Activated CD4-positive, alpha-beta T cell treated with anti-CD3 and anti-CD28 coated beads for 36 hours (primary cell): ENCODE data around the gene HOXD12. TPM values are rescaled to one million over a fixed set of nuclear protein-coding genes. Genes with fewer than 3 reads are reported as not detected.

ENCODE experiments used
- ATAC-seq: fragments of 200-7000 bp; cut with Tn5 transposase; one replicate; pipeline ENCODE4 v1.10.0; 2021; ENCODE audit warnings: mild to moderate bottlenecking, moderate library complexity
- CTCF ChIA-PET: fragments of 350-600 bp; sonication (Branson Sonifier 250); formaldehyde crosslinking; loops from one replicate; lab custom pipeline; 2021; ENCODE audit warnings: antibody characterized with exemption; lab: Charles Lee
- POLR2A ChIA-PET: fragments of 350-600 bp; sonication (Branson Sonifier 250); formaldehyde crosslinking; loops from one replicate; lab custom pipeline; 2021; ENCODE audit warnings: antibody characterized with exemption, inconsistent platforms; lab: Charles Lee
- DNase-seq: peaks from one replicate; pipeline ENCODE4 v3.0.0-alpha.2; 2020
- H3K27ac Mint-ChIP-seq: one replicate; pipeline ENCODE4 v1.8.0; 2021; ENCODE audit warnings: mixed read lengths
- H3K27me3 Mint-ChIP-seq: one replicate; pipeline ENCODE4 v1.8.0; 2021; ENCODE audit warnings: mixed read lengths
- H3K36me3 Mint-ChIP-seq: one replicate; pipeline ENCODE4 v1.8.0; 2021; ENCODE audit warnings: low read depth, mixed read lengths
- H3K4me1 Mint-ChIP-seq: one replicate; pipeline ENCODE4 v1.8.0; 2021; ENCODE audit warnings: mixed read lengths
- H3K4me3 Mint-ChIP-seq: one replicate; pipeline ENCODE4 v1.8.0; 2021; ENCODE audit warnings: mild to moderate bottlenecking, moderate library complexity, mixed read lengths
- H3K9me3 Mint-ChIP-seq: one replicate; pipeline ENCODE4 v1.8.0; 2021; ENCODE audit warnings: low read depth, mixed read lengths
- intact Hi-C, 2 experiments: fragments of 100-400 bp; cut with DNase I in 1 of 2; cut with micrococcal nuclease in 1 of 2; formaldehyde crosslinking; loops; one replicate each; pipeline versions ENCODE4 v1.14.2 to v1.15.1; 2022 to 2024; cut with DNase I, micrococcal nuclease
- total RNA-seq, 2 experiments: library from RNA; stranded (reverse); gene quantifications; one replicate each; pipeline ENCODE4 v1.2.3, GENCODE V29; 2021

Gene HOXD12
- total RNA-seq, 2 experiments from 2014 or later = not detected

GRCh38 chr2:176101842-176102241, 2.2 kb downstream of the HOXD12 start:
- no peak overlapping the region for H3K27ac Mint-ChIP-seq
- CTCF ChIA-PET = interaction anchor here (0.8 to 1.5 kb wide), 7 partner anchors 9 to 734 kb away, joined by 3 to 5 read pairs (median 3); no protein-coding TSS in a partner anchor
- no peaks in the 10 kb centered on the region for H3K36me3 Mint-ChIP-seq
- no peaks in the 10 kb centered on the region for H3K9me3 Mint-ChIP-seq
- intact Hi-C loops = no loop called here
- POLR2A ChIA-PET = no interaction called here
- no peak for ATAC-seq
- H3K4me3 Mint-ChIP-seq = no peak overlapping the region
- DNase-seq = no peak
- peaks cover 81% of the 10 kb centered on the region for H3K27me3 Mint-ChIP-seq
- H3K4me1 Mint-ChIP-seq = peaks cover 28% of the 10 kb centered on the region

- Mint-ChIP-seq H3K9me3 (no peaks in the 10 kb centered on the region), H3K36me3 (no peaks in the 10 kb centered on the region), H3K4me1 (peaks cover 26% of the 10 kb centered on the region), H3K27me3 (peaks cover 80% of the 10 kb centered on the region), H3K27ac (no peak overlapping the region), H3K4me3 (no peak overlapping the region)
- no peak for DNase-seq
- ChIA-PET POLR2A (no interaction called here), CTCF (interaction anchor here (0.6 to 1.5 kb wide), 9 partner anchors 8 to 1404 kb away, joined by 3 to 6 read pairs (median 3); no protein-coding TSS in a partner anchor)
- no peak for ATAC-seq
- intact Hi-C loops = no loop called here
Measured at GRCh38 chr2:176102309-176102866, 2.8 kb downstream of the HOXD12 start.

GRCh38 chr2:176103194-176103593, 3.6 kb downstream of the HOXD12 start:
- CTCF ChIA-PET = interaction anchor here (0.6 to 1.5 kb wide), 6 partner anchors 12 to 1404 kb away, joined by 3 to 6 read pairs (median 3); no protein-coding TSS in a partner anchor
- POLR2A ChIA-PET = no interaction called here
- H3K4me3 Mint-ChIP-seq = no peak overlapping the region
- no peaks in the 10 kb centered on the region for H3K9me3 Mint-ChIP-seq
- DNase-seq (no peak), ATAC-seq (no peak)
- intact Hi-C loops = no loop called here
- peaks cover 74% of the 10 kb centered on the region for H3K27me3 Mint-ChIP-seq
- H3K27ac Mint-ChIP-seq = no peak overlapping the region
- H3K36me3 Mint-ChIP-seq = no peaks in the 10 kb centered on the region
- peaks cover 18% of the 10 kb centered on the region for H3K4me1 Mint-ChIP-seq

- ChIA-PET POLR2A (no interaction called here), CTCF (interaction anchor here (0.7 kb wide), 2 partner anchors 10 to 150 kb away, joined by 3 read pairs; no protein-coding TSS in a partner anchor)
- Mint-ChIP-seq H3K9me3 (no peaks in the 10 kb centered on the region), H3K27me3 (peaks cover 75% of the 10 kb centered on the region), H3K4me1 (peaks cover 20% of the 10 kb centered on the region), H3K36me3 (no peaks in the 10 kb centered on the region), H3K27ac (no peak overlapping the region), H3K4me3 (no peak overlapping the region)
- ATAC-seq (no peak), DNase-seq (no peak)
- intact Hi-C loops = no loop called here
Measured at GRCh38 chr2:176103742-176104315, 4.2 kb downstream of the HOXD12 start.

GRCh38 chr2:176104316-176105077, 4.9 kb downstream of the HOXD12 start:
- intact Hi-C loops = no loop called here
- DNase-seq = no peak
- Mint-ChIP-seq H3K9me3 (no peaks in the 10 kb centered on the region), H3K4me3 (no peak overlapping the region), H3K27ac (no peak overlapping the region), H3K4me1 (peaks cover 23% of the 10 kb centered on the region), H3K27me3 (peaks cover 75% of the 10 kb centered on the region), H3K36me3 (no peaks in the 10 kb centered on the region)
- no peak for ATAC-seq
- POLR2A ChIA-PET = no interaction called here
- CTCF ChIA-PET = interaction anchor here (0.7 to 1.0 kb wide), 4 partner anchors 9 to 415 kb away, joined by 3 read pairs; no protein-coding TSS in a partner anchor

GRCh38 chr2:176105078-176105729, 5.6 kb downstream of the HOXD12 start:
- Mint-ChIP-seq H3K27me3 (peaks cover 80% of the 10 kb centered on the region), H3K4me3 (no peak overlapping the region), H3K36me3 (no peaks in the 10 kb centered on the region), H3K27ac (no peak overlapping the region), H3K9me3 (no peaks in the 10 kb centered on the region), H3K4me1 (peaks cover 23% of the 10 kb centered on the region)
- ATAC-seq (no peak), DNase-seq (no peak)
- ChIA-PET POLR2A (no interaction called here), CTCF (interaction anchor here (0.8 to 1.0 kb wide), 2 partner anchors 38 to 415 kb away, joined by 3 read pairs; no protein-coding TSS in a partner anchor)
- intact Hi-C loops = no loop called here

GRCh38 chr2:176105730-176106580, 6.4 kb downstream of the HOXD12 start:
- Mint-ChIP-seq H3K9me3 (no peaks in the 10 kb centered on the region), H3K36me3 (no peaks in the 10 kb centered on the region), H3K4me3 (peak overlapping the region; percentile 29), H3K27me3 (peaks cover 80% of the 10 kb centered on the region), H3K27ac (no peak overlapping the region), H3K4me1 (peaks cover 23% of the 10 kb centered on the region)
- intact Hi-C loops = loop anchor here in 1 of 2 experiments (2.0 kb wide), 1 partner anchor 17 kb away; the partner anchor contains the start of gene HOXD9
- CTCF ChIA-PET = interaction anchor here (0.8 kb wide), 1 partner anchor 38 kb away, joined by 3 read pairs; no protein-coding TSS in a partner anchor
- no peak for ATAC-seq
- DNase-seq = no peak
- POLR2A ChIA-PET = no interaction called here

GRCh38 chr2:176106581-176107539, 7.3 kb downstream of the HOXD12 start, which contains the start of gene HOXD11:
TSS of gene HOXD11 (plus strand) at chr2:176107280. CDS start at chr2:176107356, 76 bp downstream.
- DNase-seq = no peak
- H3K27me3 Mint-ChIP-seq = peaks cover 80% of the 10 kb centered on the region
- no peaks in the 10 kb centered on the region for H3K36me3 Mint-ChIP-seq
- ATAC-seq = peak; percentile 35
- intact Hi-C loops = loop anchor here in 1 of 2 experiments (2.0 kb wide), 1 partner anchor 16 kb away; the partner anchor contains the start of gene HOXD9
- H3K4me1 Mint-ChIP-seq = peaks cover 25% of the 10 kb centered on the region
- H3K9me3 Mint-ChIP-seq = no peaks in the 10 kb centered on the region
- ChIA-PET CTCF (no interaction called here), POLR2A (no interaction called here)
- H3K27ac Mint-ChIP-seq = no peak within 1 kb of the TSS
- H3K4me3 Mint-ChIP-seq = peak within 1 kb of the TSS; percentile 51

- Mint-ChIP-seq H3K9me3 (no peaks in the 10 kb centered on the region), H3K27ac (no peak overlapping the region), H3K4me3 (no peak overlapping the region), H3K4me1 (peaks cover 25% of the 10 kb centered on the region), H3K36me3 (no peaks in the 10 kb centered on the region), H3K27me3 (peaks cover 77% of the 10 kb centered on the region)
- ChIA-PET POLR2A (no interaction called here), CTCF (no interaction called here)
- no peak for ATAC-seq
- intact Hi-C loops = loop anchor here in 1 of 2 experiments (2.0 kb wide), 1 partner anchor 15 kb away; the partner anchor contains the start of gene HOXD9
- no peak for DNase-seq
Measured at GRCh38 chr2:176107731-176108181, 8.2 kb downstream of the HOXD12 start.
